Hematopoietic multipotent progenitor cell (in vitro differentiated cells): ENCODE data around the gene PAXIP1. TPM values are rescaled to one million over a fixed set of nuclear protein-coding genes. Genes with fewer than 3 reads are reported as not detected.

Experiments used
- DNase-seq, 3 donors: peaks; one replicate each; pipeline ENCODE4 v3.0.0-alpha.2; 2011 to 2015; ENCODE audit warnings: low read depth in 2 of 3, low spot score in 2 of 3
- total RNA-seq: library from RNA; depleted of rRNA; stranded (reverse); fragments of >200 nt; gene quantifications from one replicate; pipeline ENCODE4 v1.2.3, GENCODE V29; 2012

The PAXIP1 gene
- total RNA-seq, 1 donor, result 9.7 TPM

DNA sequence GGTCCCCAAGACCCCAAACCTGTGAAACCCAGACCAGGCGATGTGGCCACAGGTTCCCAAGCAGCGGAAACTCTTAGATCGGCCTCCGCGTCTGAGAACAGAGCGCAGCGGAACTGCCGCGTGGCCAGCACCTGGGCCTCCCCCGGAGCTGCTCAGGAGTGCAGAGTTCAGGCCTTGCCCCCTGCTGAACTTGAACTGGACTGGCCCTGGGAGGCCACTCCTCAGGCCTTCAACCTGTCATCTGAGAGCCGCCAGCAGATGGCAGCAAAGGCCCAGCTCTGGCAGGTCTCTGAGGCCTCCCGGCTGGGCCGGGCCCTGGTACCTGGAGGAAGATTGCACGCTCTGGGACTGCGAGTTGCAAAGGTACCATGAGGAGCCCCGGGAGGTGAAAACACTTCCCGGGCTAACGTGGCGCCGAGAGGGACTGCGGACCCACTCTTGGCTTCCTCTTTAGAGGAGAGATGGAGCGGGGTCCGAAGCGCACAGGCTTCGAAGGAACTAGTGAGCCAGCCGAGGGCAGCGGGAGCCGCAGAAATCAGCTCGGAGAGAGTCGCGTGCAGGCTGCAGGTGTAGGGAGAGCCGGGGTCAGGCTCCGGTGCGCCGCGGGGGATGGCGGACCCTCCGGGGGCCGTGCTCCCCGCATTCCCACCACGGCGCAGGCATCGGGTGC lies 89.2 kb downstream of the PAXIP1 start:
- DNase-seq, result peak; percentile 64 to 80 (median 66)

GRCh38 chr7:154912871-154913637 lies 89.9 kb downstream of the PAXIP1 start:
- DNase-seq, result no peak

DNA sequence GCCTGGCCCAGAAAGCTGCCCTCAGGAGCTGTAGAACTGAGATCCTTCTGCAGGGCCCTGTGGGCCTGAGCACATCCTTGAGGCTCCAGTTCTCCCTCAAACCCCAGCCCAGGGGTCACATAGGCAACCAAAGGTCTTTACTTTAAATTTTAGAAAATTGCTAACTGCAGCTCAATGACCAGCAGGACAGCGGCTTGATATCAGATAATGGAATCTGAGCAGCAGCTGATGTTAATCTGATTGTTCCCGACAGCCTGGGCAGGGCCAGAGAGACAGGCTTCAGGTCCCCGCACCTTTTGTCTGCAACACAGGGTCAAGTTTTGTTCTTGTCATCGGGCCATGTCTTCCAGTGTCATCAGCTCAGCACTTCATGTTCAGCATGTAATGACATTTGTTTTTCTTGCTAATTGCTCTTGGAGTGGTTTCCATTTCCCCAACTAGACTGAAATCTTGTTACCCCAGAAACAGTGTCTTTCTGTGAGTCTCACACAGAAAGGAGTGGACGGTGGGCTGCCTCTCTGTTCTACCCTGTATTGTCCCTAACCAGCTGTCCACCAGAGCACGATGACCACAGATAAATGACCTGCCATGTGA lies 91.0 kb downstream of the PAXIP1 start:
- no peak for DNase-seq

DNA sequence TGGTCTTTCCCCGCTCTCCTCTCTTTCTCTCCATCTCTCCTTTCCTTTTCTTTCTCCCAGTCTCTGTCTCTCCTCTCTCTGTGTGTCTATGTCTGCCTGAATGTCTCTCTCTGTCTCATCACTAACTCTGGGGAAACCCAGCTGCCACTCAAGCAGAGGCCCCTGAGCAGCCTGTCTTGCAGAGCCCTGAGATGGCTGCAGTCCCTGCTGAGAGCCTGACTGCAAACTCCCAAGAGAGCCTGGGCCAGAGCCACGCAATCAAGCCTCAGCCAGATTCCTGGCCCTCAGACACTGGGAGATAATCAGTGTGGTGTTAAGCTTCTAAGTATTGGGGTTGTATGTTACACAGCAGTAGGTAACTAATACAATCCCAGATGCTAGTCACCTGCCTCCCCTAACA lies 91.5 kb downstream of the PAXIP1 start:
- DNase-seq, result no peak

DNA sequence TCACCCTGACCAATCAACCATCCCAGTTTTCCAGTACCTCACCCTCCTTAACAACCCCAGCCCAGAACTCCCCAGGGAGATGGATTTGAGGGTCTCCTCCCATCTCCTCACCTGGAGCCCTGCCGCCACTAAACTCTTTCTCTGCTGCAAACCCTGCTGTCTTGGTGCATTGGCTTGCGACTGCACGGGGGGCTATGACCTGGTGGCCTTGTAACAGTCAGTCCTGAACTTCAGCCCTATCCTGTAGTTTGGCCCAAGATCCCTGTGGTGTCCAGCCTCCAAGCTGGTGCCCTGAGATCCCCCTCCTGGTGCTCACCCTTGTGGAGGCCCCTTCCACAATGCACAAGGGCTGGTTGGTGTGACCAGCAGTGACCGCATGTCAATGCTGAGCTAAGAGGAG lies 91.9 kb downstream of the PAXIP1 start:
- no peak for DNase-seq

GRCh38 chr7:154910125-154910524 lies 92.8 kb downstream of the PAXIP1 start:
- DNase-seq, result no peak

DNA sequence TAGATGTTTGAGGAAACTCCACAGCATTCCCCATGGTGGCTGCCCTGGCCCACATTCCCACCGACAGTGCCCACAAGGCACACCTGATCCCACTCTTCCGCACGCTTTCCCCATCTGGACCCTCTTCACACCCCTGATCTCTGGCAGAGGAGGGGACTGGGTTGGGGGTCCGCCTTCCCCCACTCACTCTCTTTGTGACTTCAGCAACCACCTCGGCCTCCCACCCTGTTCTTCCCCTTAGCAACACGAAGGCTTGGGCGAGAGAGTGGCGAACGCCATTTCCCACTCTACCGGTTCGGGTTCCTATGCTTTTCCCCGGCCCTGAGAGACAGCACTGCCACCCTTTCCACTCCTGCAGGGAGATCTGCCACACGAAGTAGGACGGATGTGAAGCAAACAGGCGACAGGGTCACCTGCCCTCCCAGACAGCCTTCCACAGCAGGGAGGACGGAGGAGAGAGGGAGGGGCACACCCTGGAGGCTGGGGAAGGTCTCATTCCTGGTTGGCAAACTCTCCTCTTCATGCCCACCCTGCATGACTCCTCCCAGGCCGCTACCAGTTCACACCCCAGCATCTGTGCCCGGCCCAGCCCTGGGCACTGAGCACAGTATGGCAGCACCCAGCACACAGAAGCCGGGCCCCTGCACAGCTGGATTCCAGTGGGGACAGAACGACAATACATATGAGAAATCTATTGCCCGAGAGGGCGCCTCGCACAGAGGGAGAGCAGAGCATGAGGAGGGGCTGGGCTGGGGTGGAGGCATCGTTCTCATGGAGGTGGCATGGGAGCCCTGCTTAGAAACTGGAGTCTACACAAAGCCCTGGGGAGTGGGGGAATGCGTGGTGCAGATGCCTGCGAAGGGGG lies 93.5 kb downstream of the PAXIP1 start:
- DNase-seq, result no peak

DNA sequence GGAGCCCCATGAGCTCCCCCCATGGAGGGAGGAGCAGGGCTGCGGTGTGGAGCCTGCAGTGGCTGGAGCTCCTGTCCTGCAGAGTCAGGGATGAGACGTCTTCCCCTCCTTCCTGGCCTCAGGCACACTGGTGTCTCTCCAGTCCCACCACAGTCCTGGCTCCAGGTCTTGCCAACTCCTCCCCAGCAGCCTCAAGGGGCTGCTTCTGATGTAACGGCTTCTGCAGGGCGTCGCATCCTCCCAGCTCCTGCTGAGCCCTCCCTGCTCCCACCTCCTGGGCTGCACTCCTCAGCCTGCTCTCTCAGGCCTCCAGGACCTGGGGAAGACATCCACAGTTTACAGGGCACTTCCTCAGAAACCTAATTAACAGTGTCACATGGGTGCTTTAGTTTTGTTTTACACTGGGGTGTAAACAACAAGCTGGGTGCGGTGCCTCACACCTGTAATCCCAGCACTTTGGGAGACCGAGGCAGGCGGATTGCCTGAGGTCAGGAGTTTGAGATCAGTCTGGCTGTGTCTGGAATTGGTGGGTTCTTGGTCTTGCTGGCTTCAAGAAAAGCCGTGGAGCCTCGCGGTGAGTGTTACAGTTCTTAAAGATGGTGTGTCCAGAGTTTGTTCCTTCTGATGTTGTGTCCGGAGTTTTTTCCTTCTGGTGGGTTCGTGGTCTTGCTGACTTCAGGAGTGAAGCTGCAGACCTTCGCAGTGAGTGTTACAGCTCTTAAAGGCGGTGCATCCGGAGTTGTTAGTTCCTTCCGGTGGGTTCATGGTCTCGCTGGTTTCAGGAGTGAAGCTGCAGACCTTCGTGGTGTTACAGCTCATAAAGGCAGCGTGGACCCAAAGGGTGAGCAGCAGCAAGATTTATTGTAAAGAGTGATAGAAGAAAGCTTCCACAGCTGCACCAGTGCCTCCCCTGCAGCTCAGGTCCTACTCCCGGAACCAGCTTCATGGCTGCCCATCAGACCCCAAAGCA lies 95.0 kb downstream of the PAXIP1 start:
- DNase-seq, result no peak

- no peak for DNase-seq
Measured at GRCh38 chr7:154906736-154907355, 96.1 kb downstream of the PAXIP1 start.

- DNase-seq, result no peak
Measured at GRCh38 chr7:154906201-154906600, 96.7 kb downstream of the PAXIP1 start.

DNA sequence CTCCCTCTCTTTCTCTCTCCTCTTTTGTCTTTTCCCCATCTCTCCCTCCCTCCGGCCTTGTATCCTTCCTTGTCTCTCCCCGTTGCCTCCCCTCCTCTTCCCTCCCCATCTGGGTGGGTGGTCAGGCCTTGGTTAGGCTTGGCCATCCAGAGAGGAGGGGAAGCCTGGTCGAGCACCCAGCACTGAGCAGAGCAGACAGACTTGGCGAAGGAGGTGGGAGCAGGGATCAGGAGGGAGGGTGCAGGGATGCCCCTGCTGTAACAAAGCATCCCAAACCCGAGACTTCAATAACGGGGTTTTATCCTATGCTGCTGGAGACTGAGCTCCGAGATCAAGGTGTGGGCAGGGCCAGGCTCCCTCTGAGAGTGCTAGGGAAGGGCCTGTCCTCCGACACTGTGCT lies 97.3 kb downstream of the PAXIP1 start:
- no peak for DNase-seq

DNA sequence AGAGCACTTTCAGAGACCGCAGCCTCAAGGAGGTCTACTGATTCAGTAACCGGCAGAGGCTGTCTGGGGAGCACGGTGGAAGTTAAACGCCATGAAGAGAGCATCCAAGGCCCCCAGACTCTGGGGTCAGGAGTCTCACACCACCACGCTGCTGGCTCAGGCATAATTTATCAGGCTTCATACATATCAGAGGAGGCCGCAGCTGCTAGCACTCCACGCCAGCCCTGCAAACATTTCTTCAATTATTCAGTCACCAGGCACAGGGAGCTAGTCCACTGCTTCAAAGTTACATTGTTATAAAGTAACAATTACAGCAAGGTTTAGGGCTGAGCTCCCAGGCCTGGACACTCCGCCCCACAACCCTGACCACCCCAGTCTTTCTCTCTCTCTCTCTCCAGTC lies 97.8 kb downstream of the PAXIP1 start:
- DNase-seq, result no peak

- no peak for DNase-seq
Measured at GRCh38 chr7:154903083-154903731, 99.7 kb downstream of the PAXIP1 start.

DNA sequence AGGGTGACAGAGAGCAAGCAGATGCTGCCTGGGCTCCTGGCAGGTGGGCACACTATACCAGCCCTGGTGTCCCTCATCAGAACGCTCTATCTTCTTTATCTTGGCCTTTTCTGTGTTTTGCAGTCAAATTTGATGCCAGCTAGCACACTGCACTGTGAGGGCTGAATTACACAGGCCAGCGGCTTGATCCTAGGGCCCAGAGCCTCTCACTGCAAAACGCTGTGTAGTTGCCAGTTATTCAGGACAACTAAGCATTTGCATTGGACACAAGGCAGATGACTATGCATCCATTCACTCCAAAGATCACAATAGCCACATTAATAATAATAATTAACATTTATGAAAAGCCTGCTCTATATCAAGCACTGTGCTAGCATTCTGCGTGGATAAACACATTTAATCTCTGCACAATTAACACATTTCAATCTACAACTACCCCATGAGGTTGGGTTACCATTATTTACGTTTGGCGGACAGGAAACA lies 100.3 kb downstream of the PAXIP1 start:
- no peak for DNase-seq

- no peak for DNase-seq
Measured at GRCh38 chr7:154899862-154900261, 103.1 kb downstream of the PAXIP1 start.

DNA sequence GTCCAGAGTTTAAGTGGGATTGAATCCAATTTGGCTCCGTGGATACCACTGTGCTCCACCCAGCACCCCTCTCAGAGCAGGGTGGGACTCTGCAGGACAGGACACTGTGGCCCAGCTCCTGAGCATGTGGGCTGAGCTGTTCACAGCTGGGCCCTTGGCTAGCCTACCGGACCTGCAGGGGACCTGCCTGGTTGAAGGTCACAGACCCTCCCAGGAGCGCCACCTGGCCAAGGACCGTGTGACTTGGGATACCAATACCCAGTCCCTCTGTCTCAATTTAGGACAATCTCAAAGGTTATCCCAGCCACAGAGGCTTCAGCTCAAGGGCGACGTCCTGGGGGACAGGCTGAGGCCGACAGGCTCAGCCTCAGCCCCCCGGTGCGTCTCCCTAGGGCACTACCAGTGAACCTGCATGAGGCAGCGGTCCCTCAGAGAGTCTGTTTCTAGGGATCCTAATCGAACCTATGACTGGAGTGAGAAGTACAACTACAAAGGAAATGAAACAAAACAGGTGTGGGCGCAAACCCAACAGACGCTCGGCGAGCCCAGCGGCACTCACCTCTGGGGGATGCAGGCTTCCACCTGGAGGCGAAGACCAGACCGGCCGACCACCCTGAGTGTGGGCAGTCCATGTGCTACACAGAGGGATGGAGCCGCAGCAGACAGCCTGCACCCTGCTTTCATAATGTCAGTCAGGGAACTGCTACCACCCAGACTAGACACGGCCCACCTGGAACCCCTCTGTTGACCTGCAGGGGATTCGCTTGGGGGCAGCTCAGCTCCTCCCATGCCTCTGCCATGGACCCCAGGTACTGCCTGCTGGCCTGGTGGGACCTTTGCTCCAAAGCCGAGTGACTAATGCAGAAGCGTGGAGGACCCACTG lies 103.7 kb downstream of the PAXIP1 start:
- DNase-seq, result no peak

DNA sequence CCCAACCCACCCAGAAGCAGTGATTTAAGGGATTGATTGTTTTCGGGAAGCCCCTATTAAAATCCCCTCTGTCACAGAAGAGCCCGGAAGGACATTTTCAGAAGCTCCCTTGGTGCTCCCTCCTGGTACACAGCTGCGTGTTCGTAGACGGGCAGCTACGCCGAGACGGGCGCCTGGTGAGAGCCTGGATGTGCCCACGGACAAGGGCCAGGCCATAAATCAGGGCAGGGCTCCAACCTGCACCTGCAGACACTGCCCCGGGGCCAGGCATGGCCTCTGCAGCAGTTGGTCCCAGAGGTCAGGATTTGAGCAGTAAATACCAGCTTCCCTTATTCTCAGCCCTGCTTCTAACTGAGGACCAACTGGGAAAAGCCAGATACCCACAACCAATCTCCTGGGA lies 106.8 kb downstream of the PAXIP1 start:
- no peak for DNase-seq
